IPS-15b (cell line): ENCODE data around the gene LRRC18.

Source experiments
- H3K27me3 ChIP-seq: one replicate; pipeline ENCODE4 v1.6.1; 2013; ENCODE audit warnings: low read length; ENCODE audit not compliant: control insufficient read depth, insufficient read depth
- H3K36me3 ChIP-seq: one replicate; pipeline ENCODE4 v1.6.1; 2013; ENCODE audit warnings: low read length; ENCODE audit not compliant: control insufficient read depth, insufficient read depth
- H3K4me1 ChIP-seq: one replicate; pipeline ENCODE4 v1.6.1; 2013; ENCODE audit warnings: mild to moderate bottlenecking, low read length; ENCODE audit not compliant: control insufficient read depth, insufficient read depth
- H3K4me3 ChIP-seq: one replicate; pipeline ENCODE4 v1.5.1; 2013; ENCODE audit warnings: low read depth, low read length
- H3K9ac ChIP-seq: one replicate; pipeline ENCODE4 v1.6.1; 2013; ENCODE audit warnings: low read depth, mild to moderate bottlenecking, low read length
- H3K9me3 ChIP-seq: one replicate; pipeline ENCODE4 v1.6.1; 2013; ENCODE audit warnings: mild to moderate bottlenecking, low read length; ENCODE audit not compliant: control insufficient read depth, insufficient read depth

The LRRC18 gene

GRCh38 chr10:48887982-48888381, 51.7 kb downstream of the LRRC18 start:
- H3K9me3 ChIP-seq: no peaks in the 10 kb centered on the region
- no peaks in the 10 kb centered on the region for H3K4me1 ChIP-seq
- H3K4me3 ChIP-seq: no peak overlapping the region
- peaks cover 2% of the 10 kb centered on the region for H3K36me3 ChIP-seq
- no peak overlapping the region for H3K9ac ChIP-seq
- H3K27me3 ChIP-seq: no peaks in the 10 kb centered on the region

- Histone ChIP-seq H3K9me3 (no peaks in the 10 kb centered on the region), H3K27me3 (no peaks in the 10 kb centered on the region), H3K36me3 (no peaks in the 10 kb centered on the region), H3K4me3 (no peak overlapping the region), H3K4me1 (no peaks in the 10 kb centered on the region), H3K9ac (no peak overlapping the region)
Observed at GRCh38 chr10:48885376-48885775, 54.3 kb downstream of the LRRC18 start.

- H3K27me3 ChIP-seq: no peaks in the 10 kb centered on the region
- no peak overlapping the region for H3K9ac ChIP-seq
- no peak overlapping the region for H3K4me3 ChIP-seq
- H3K4me1 ChIP-seq: no peaks in the 10 kb centered on the region
- no peaks in the 10 kb centered on the region for H3K9me3 ChIP-seq
- H3K36me3 ChIP-seq: no peaks in the 10 kb centered on the region
Observed at GRCh38 chr10:48884179-48885045, 55.2 kb downstream of the LRRC18 start.

- Histone ChIP-seq H3K9ac (no peak overlapping the region), H3K27me3 (no peaks in the 10 kb centered on the region), H3K36me3 (no peaks in the 10 kb centered on the region), H3K4me1 (no peaks in the 10 kb centered on the region), H3K9me3 (no peaks in the 10 kb centered on the region), H3K4me3 (no peak overlapping the region)
Observed at GRCh38 chr10:48883701-48884100, 55.9 kb downstream of the LRRC18 start.

GRCh38 chr10:48882881-48883280, 56.8 kb downstream of the LRRC18 start:
- Histone ChIP-seq H3K9ac (no peak overlapping the region), H3K27me3 (no peaks in the 10 kb centered on the region), H3K4me3 (no peak overlapping the region), H3K4me1 (no peaks in the 10 kb centered on the region), H3K9me3 (no peaks in the 10 kb centered on the region), H3K36me3 (no peaks in the 10 kb centered on the region)

GRCh38 chr10:48881937-48882336, 57.7 kb downstream of the LRRC18 start:
- H3K4me3 ChIP-seq: no peak overlapping the region
- H3K36me3 ChIP-seq: no peaks in the 10 kb centered on the region
- no peaks in the 10 kb centered on the region for H3K9me3 ChIP-seq
- no peak overlapping the region for H3K9ac ChIP-seq
- H3K27me3 ChIP-seq: no peaks in the 10 kb centered on the region
- H3K4me1 ChIP-seq: no peaks in the 10 kb centered on the region

GRCh38 chr10:48880016-48880705, 59.5 kb downstream of the LRRC18 start:
- Histone ChIP-seq H3K9ac (no peak overlapping the region), H3K9me3 (no peaks in the 10 kb centered on the region), H3K4me1 (no peaks in the 10 kb centered on the region), H3K36me3 (no peaks in the 10 kb centered on the region), H3K4me3 (no peak overlapping the region), H3K27me3 (no peaks in the 10 kb centered on the region)

GRCh38 chr10:48879451-48879850, 60.2 kb downstream of the LRRC18 start:
- no peaks in the 10 kb centered on the region for H3K4me1 ChIP-seq
- H3K4me3 ChIP-seq: no peak overlapping the region
- H3K9me3 ChIP-seq: no peaks in the 10 kb centered on the region
- no peak overlapping the region for H3K9ac ChIP-seq
- no peaks in the 10 kb centered on the region for H3K27me3 ChIP-seq
- no peaks in the 10 kb centered on the region for H3K36me3 ChIP-seq

- no peak overlapping the region for H3K9ac ChIP-seq
- H3K4me3 ChIP-seq: no peak overlapping the region
- H3K36me3 ChIP-seq: no peaks in the 10 kb centered on the region
- no peaks in the 10 kb centered on the region for H3K9me3 ChIP-seq
- no peaks in the 10 kb centered on the region for H3K4me1 ChIP-seq
- no peaks in the 10 kb centered on the region for H3K27me3 ChIP-seq
Observed at GRCh38 chr10:48878091-48878490, 61.5 kb downstream of the LRRC18 start.

- no peaks in the 10 kb centered on the region for H3K36me3 ChIP-seq
- no peaks in the 10 kb centered on the region for H3K4me1 ChIP-seq
- no peak overlapping the region for H3K4me3 ChIP-seq
- no peaks in the 10 kb centered on the region for H3K9me3 ChIP-seq
- no peak overlapping the region for H3K9ac ChIP-seq
- H3K27me3 ChIP-seq: no peaks in the 10 kb centered on the region
Observed at GRCh38 chr10:48872234-48872633, 67.4 kb downstream of the LRRC18 start.
